ENCODE results near the gene ARL13B.

ARL13B gene

DNA sequence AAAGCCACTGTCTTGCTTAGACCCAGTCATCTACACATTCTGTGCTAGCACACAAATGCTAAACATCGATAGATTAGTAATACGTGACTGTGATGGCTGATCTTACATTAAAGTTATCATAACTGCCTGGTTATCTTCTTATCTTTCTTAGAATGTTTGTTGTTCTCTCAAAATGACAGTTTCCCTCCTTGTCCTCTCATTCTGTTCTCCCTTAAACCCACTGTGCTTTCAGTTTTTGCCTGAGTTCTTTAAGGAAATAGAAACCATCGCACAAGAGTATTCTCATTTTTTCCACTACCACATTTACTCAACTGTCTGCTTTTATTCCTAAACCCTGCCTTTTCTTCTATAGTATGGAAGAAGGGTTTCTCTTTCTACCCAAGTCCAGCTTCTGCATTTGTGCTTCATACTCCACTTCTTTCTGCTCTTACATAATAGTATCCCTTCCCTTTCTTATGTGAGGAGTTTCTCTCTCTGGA is 31.3 kb downstream of the ARL13B start:
- DNase-seq (ENCODE audit: low read depth): no peak
- no peak overlapping the region for H3K4me3 ChIP-seq (ENCODE audit: control insufficient read depth, low read depth, low read length)
- TF ChIP-seq, protein P1, sequence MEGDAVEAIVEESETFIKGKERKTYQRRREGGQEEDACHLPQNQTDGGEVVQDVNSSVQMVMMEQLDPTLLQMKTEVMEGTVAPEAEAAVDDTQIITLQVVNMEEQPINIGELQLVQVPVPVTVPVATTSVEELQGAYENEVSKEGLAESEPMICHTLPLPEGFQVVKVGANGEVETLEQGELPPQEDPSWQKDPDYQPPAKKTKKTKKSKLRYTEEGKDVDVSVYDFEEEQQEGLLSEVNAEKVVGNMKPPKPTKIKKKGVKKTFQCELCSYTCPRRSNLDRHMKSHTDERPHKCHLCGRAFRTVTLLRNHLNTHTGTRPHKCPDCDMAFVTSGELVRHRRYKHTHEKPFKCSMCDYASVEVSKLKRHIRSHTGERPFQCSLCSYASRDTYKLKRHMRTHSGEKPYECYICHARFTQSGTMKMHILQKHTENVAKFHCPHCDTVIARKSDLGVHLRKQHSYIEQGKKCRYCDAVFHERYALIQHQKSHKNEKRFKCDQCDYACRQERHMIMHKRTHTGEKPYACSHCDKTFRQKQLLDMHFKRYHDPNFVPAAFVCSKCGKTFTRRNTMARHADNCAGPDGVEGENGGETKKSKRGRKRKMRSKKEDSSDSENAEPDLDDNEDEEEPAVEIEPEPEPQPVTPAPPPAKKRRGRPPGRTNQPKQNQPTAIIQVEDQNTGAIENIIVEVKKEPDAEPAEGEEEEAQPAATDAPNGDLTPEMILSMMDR (IDR thresholded peaks at IDR 0.05; ENCODE audit: control insufficient read depth, insufficient read depth, low read depth, low read length, missing control alignments): no peak

DNA sequence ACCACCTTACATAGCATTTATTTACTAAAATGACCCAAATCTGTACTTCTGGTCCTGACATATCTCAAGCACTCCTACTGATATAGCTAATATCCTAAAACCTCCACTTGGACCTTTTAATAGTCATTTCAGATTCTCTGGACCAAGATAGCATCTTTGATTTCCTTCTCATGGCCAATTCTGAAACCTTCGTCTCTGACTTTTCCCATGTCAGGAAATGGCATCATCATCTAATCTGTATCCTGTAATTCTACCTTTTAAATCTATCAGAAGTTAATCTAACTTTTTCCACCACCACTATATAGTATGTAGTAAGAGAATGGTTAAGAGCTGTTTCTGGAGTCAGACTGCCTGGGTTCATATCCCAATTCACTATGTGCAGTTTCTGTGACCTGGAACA is 32.2 kb downstream of the ARL13B start:
- DNase-seq (ENCODE audit: low read depth): no peak
- TF ChIP-seq, protein P1 (IDR thresholded peaks at IDR 0.05; ENCODE audit: control insufficient read depth, insufficient read depth, low read depth, low read length, missing control alignments): no peak
- H3K4me3 ChIP-seq (ENCODE audit: control insufficient read depth, low read depth, low read length): no peak overlapping the region

DNA sequence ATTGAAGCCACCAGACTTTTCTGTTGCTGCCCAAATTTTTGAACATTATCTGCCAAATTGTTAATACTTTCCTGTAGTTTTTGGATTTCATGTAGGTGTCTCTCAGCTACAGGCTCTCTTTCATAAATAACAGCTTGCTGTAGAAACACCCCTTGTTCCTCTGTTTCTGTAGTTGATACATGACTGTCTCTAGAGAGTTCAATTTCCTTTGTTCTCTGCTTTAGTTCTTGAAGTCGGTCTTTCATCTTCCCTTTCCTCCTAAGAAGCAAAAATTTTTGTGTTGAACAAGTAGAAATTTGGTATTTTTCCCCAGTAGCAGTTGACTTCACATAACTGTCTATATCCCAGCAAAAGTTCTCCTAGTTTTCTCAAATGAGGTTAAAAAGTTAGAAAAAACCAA is 35.1 kb downstream of the ARL13B start:
- TF ChIP-seq, protein P1 (IDR thresholded peaks at IDR 0.05; ENCODE audit: control insufficient read depth, insufficient read depth, low read depth, low read length, missing control alignments): no peak
- no peak for DNase-seq (ENCODE audit: low read depth)
- H3K4me3 ChIP-seq (ENCODE audit: control insufficient read depth, low read depth, low read length): no peak overlapping the region

DNA sequence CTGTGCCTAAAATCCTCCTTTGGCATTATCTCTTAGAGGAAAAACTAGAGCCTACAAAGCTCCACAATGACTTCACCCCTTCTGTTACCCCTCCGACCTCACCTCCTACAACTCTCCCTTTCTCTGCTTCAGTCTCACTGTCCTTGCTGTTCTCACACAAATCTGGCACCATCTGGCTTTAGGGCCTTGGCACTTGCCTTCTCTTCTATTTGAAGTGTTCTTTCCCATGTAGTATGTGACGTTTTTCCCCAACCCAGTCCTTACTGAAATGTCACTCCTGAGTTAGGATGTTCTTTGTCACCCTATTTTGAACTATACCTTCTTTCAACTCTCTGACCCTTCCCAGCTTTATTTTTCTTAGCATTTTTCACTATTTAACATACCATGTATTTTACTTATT is 39.7 kb downstream of the ARL13B start:
- TF ChIP-seq, protein P1 (IDR thresholded peaks at IDR 0.05; ENCODE audit: control insufficient read depth, insufficient read depth, low read depth, low read length, missing control alignments): no peak
- DNase-seq (ENCODE audit: low read depth): no peak
- H3K4me3 ChIP-seq (ENCODE audit: control insufficient read depth, low read depth, low read length): no peak overlapping the region

DNA sequence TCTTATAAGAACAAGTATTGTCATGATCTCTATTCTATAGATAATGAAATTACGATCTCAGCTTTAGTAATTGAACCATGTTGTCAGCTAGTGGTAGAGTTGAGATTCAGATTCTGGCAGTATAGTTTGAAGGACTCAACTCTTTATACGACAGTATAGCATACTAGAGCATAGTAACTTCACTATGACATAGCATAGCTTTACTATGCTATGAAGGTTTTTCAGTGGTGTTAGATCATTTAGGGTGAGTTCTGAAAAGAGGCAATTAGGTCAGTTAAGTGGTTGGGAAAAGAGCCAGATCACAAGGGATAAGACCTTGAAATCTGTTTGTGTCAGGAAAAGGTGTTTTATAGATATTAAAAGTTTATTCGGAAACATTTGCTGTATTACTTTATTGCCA is 40.3 kb downstream of the ARL13B start:
- no peak overlapping the region for H3K4me3 ChIP-seq (ENCODE audit: control insufficient read depth, low read depth, low read length)
- TF ChIP-seq, protein P1 (IDR thresholded peaks at IDR 0.05; ENCODE audit: control insufficient read depth, insufficient read depth, low read depth, low read length, missing control alignments): no peak
- no peak for DNase-seq (ENCODE audit: low read depth)

DNA sequence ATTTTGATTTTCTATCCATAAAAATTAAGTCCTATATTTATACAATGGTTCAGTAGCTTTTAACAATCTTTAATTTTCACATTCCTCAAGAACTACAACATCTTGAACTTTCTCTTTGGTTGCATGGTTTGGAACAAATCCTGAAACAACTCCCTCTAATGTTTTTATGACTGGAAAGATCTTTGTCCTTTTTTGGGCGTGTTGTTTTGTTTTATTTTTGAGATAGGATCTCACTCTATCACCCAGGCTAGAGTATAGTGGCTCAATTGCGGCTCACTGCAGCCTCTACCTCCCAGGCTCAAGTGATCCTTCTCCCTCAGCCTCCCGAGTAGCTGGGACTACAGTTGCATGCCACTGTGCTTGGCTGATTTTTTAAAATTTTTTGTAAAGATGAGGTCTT is 44.4 kb downstream of the ARL13B start:
- TF ChIP-seq, protein P1 (IDR thresholded peaks at IDR 0.05; ENCODE audit: control insufficient read depth, insufficient read depth, low read depth, low read length, missing control alignments): no peak
- H3K4me3 ChIP-seq (ENCODE audit: control insufficient read depth, low read depth, low read length): no peak overlapping the region
- DNase-seq (ENCODE audit: low read depth): no peak

DNA sequence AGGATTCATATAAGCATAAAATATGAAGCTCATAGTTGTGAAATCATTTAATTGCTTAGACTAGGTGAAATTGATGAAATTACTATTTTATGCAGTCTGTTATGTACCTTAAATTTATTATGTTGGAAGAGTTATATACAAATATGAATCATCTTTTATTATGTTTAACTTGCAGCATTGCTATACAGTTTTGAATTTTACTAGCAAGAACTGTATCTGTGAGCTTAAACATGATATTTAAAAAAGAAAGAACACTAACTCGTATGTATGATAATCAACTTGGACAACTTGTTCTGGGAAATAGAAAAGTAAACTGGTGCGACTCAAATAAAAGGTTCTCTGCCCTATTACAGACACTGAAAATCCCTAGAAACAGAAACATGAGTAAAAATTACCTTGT is 46.7 kb downstream of the ARL13B start:
- no peak overlapping the region for H3K4me3 ChIP-seq (ENCODE audit: control insufficient read depth, low read depth, low read length)
- TF ChIP-seq, protein P1 (IDR thresholded peaks at IDR 0.05; ENCODE audit: control insufficient read depth, insufficient read depth, low read depth, low read length, missing control alignments): no peak
- no peak for DNase-seq (ENCODE audit: low read depth)
